Measurements from ENCODE around the gene UBC. TPM values are rescaled to one million over a fixed set of nuclear protein-coding genes. Genes with fewer than 3 reads are reported as not detected.
A peak's percentile ranks its signal among the peaks of the same experiment; 100 is the strongest.

The UBC gene
- total RNA-seq, 1 experiment from 2014 or later: 748 TPM

GRCh38 chr12:124910561-124911478 lies 3.6 kb downstream of the UBC start:
- Histone ChIP-seq H3K36me3 (ENCODE audit: low read depth) (peaks cover 19% of the 10 kb centered on the region), H3K9me2 (ENCODE audit: insufficient read depth) (no peaks in the 10 kb centered on the region), H3K4me3 (peak overlapping the region; percentile 37; the same call in 1 of the 2 replicates), H3K27me3 (ENCODE audit: insufficient read depth, low read depth) (no peaks in the 10 kb centered on the region), H3K4me1 (replicated peaks; ENCODE audit: insufficient read depth) (peaks cover 30% of the 10 kb centered on the region), H3K27ac (peak overlapping the region; percentile 52), H3K79me2 (ENCODE audit: low read depth) (peaks cover 54% of the 10 kb centered on the region), H2AFZ (no peak overlapping the region), H3K9me3 (ENCODE audit: insufficient read depth, low read depth) (no peaks in the 10 kb centered on the region), H3K4me2 (peak overlapping the region; percentile 75), H3F3A (ENCODE audit: insufficient read depth, low read depth) (peaks cover 65% of the 10 kb centered on the region), H4K20me1 (ENCODE audit: insufficient read depth) (peaks cover 32% of the 10 kb centered on the region)
- no TSS peak for BruUV-seq (replicated peaks)
- peak in 1 of 2 experiments; percentile 50 for DNase-seq
- CTCF ChIA-PET: no interaction called here
- intact Hi-C loops (cut with micrococcal nuclease; ENCODE audit: unreplicated experiment): loop anchor here (10.0 kb wide), 1 partner anchor 396 kb away; no protein-coding TSS in a partner anchor
- no peak for TF ChIP-seq EZH2 (IDR thresholded peaks at IDR 0.05; ENCODE audit: low read depth)
- no peak for TF ChIP-seq CTCF (conservative IDR thresholded peaks at IDR 0.05)
- POLR2A ChIA-PET (ENCODE audit: unreplicated experiment): interaction anchor here (0.7 kb wide), 1 partner anchor 13 kb away, joined by 25 read pairs; no protein-coding TSS in a partner anchor

GRCh38 chr12:124909831-124910560 lies 4.5 kb downstream of the UBC start:
- intact Hi-C loops (cut with micrococcal nuclease; ENCODE audit: unreplicated experiment): loop anchor here (1.0 to 10.0 kb wide), 4 partner anchors 29 to 492 kb away; partner anchors contain the start of gene TMEM132B
- CTCF ChIA-PET: no interaction called here
- peak overlapping the region; percentile 52 for H3K27ac ChIP-seq

More at GRCh38 chr12:124909831-124910560, 4.5 kb downstream of the UBC start:
- no peaks in the 10 kb centered on the region for H3K9me3 ChIP-seq (ENCODE audit: insufficient read depth, low read depth)
- no peaks in the 10 kb centered on the region for H3K9me2 ChIP-seq (ENCODE audit: insufficient read depth)
- peaks cover 32% of the 10 kb centered on the region for H4K20me1 ChIP-seq (ENCODE audit: insufficient read depth)
- peaks cover 32% of the 10 kb centered on the region for H3K4me1 ChIP-seq (replicated peaks; ENCODE audit: insufficient read depth)
- peak overlapping the region; percentile 37; the same call in 1 of the 2 replicates for H3K4me3 ChIP-seq
- POLR2A ChIA-PET (ENCODE audit: unreplicated experiment): interaction anchor here (0.6 to 0.8 kb wide), 5 partner anchors 26 to 1198 kb away, joined by 3 to 10 read pairs (median 7); no protein-coding TSS in a partner anchor
- H3K4me2 ChIP-seq: peak overlapping the region; percentile 75
- no peaks in the 10 kb centered on the region for H3K27me3 ChIP-seq (ENCODE audit: insufficient read depth, low read depth)
- peaks cover 19% of the 10 kb centered on the region for H3K36me3 ChIP-seq (ENCODE audit: low read depth)
- peak in 1 of 2 experiments; percentile 55 for DNase-seq
- peaks cover 59% of the 10 kb centered on the region for H3F3A ChIP-seq (ENCODE audit: insufficient read depth, low read depth)
- H3K79me2 ChIP-seq (ENCODE audit: low read depth): peaks cover 46% of the 10 kb centered on the region
- H2AFZ ChIP-seq: no peak overlapping the region
- no peak for TF ChIP-seq CTCF (conservative IDR thresholded peaks at IDR 0.05)
- no peak for TF ChIP-seq EZH2 (IDR thresholded peaks at IDR 0.05; ENCODE audit: low read depth)
- no TSS peak for BruUV-seq (replicated peaks)
